ENCODE data around the gene ZMYND8.
"Not testable (repeated sequence)": the region's sequence is repeated elsewhere in the genome, so short reads cannot be mapped to it uniquely, and the experiment has no call there.

ZMYND8 gene

GRCh38 chr20:47247972-47248371, 108.5 kb downstream of the ZMYND8 start:
- DNase-seq (ENCODE audit: extremely low read depth, insufficient read length), result no peak
- H3K36me3 ChIP-seq (ENCODE audit: control insufficient read depth, insufficient read depth, low read length), result peaks cover 46% of the 10 kb centered on the region
- H3K4me3 ChIP-seq (replicated peaks; ENCODE audit: low read depth, low read length), result no peak overlapping the region
- H3K27me3 ChIP-seq (replicated peaks; ENCODE audit: control insufficient read depth, insufficient read depth, low read length), result no peaks in the 10 kb centered on the region
- TF ChIP-seq, protein P1, sequence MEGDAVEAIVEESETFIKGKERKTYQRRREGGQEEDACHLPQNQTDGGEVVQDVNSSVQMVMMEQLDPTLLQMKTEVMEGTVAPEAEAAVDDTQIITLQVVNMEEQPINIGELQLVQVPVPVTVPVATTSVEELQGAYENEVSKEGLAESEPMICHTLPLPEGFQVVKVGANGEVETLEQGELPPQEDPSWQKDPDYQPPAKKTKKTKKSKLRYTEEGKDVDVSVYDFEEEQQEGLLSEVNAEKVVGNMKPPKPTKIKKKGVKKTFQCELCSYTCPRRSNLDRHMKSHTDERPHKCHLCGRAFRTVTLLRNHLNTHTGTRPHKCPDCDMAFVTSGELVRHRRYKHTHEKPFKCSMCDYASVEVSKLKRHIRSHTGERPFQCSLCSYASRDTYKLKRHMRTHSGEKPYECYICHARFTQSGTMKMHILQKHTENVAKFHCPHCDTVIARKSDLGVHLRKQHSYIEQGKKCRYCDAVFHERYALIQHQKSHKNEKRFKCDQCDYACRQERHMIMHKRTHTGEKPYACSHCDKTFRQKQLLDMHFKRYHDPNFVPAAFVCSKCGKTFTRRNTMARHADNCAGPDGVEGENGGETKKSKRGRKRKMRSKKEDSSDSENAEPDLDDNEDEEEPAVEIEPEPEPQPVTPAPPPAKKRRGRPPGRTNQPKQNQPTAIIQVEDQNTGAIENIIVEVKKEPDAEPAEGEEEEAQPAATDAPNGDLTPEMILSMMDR (IDR thresholded peaks at IDR 0.05; ENCODE audit: insufficient read depth, low read length, poor library complexity, severe bottlenecking), result no peak

DNA sequence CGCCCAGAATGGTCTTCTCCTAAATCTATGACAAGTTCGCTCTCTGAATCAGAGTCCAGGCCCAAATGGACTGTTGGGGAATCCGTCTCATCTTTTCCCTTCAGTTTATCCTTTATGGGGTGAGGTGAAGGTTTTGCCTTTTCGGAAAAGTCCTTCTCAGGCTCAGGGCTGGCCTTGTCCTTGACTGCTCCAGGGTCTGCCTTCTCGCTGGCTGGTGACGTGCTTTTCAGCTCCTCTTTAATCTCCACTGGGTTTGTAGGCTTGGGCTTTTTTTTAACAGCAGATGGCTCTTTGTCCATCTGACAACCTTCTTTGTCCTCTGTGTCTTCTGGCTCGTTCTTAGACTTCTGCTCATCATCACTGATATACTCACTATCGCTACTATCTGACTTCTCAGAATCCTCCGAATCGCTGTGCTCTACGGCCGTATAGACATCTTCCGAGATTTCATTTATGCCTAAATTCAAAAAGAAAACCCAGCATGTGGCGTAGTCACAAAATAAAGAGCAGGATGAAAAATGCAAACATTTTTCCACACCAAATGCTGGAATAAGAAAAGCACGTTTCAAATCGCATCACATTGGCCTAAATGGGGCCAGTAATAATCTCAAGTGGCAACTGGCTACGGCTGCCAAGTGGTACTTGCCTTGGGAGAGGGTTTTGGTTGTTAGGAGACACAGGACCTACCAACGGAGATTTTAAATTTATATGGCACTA, 110.3 kb downstream of the ZMYND8 start:
- no peaks in the 10 kb centered on the region for H3K27me3 ChIP-seq (replicated peaks; ENCODE audit: control insufficient read depth, insufficient read depth, low read length)
- H3K4me3 ChIP-seq (replicated peaks; ENCODE audit: low read depth, low read length), result no peak overlapping the region
- TF ChIP-seq, protein P1 (IDR thresholded peaks at IDR 0.05; ENCODE audit: insufficient read depth, low read length, poor library complexity, severe bottlenecking), result no peak
- peaks cover 52% of the 10 kb centered on the region for H3K36me3 ChIP-seq (ENCODE audit: control insufficient read depth, insufficient read depth, low read length)
- DNase-seq (ENCODE audit: extremely low read depth, insufficient read length), result no peak

GRCh38 chr20:47245166-47245565, 111.3 kb downstream of the ZMYND8 start:
- not testable (repeated sequence) for H3K27me3 ChIP-seq (replicated peaks; ENCODE audit: control insufficient read depth, insufficient read depth, low read length); DNase-seq (ENCODE audit: extremely low read depth, insufficient read length); H3K4me3 ChIP-seq (replicated peaks; ENCODE audit: low read depth, low read length)
- H3K36me3 ChIP-seq (ENCODE audit: control insufficient read depth, insufficient read depth, low read length), result peaks cover 42% of the 10 kb centered on the region

GRCh38 chr20:47244451-47244850, 112.0 kb downstream of the ZMYND8 start:
- no peak for DNase-seq (ENCODE audit: extremely low read depth, insufficient read length)
- Histone ChIP-seq H3K4me3 (replicated peaks; ENCODE audit: low read depth, low read length) (no peak overlapping the region), H3K36me3 (ENCODE audit: control insufficient read depth, insufficient read depth, low read length) (peaks cover 40% of the 10 kb centered on the region)

DNA sequence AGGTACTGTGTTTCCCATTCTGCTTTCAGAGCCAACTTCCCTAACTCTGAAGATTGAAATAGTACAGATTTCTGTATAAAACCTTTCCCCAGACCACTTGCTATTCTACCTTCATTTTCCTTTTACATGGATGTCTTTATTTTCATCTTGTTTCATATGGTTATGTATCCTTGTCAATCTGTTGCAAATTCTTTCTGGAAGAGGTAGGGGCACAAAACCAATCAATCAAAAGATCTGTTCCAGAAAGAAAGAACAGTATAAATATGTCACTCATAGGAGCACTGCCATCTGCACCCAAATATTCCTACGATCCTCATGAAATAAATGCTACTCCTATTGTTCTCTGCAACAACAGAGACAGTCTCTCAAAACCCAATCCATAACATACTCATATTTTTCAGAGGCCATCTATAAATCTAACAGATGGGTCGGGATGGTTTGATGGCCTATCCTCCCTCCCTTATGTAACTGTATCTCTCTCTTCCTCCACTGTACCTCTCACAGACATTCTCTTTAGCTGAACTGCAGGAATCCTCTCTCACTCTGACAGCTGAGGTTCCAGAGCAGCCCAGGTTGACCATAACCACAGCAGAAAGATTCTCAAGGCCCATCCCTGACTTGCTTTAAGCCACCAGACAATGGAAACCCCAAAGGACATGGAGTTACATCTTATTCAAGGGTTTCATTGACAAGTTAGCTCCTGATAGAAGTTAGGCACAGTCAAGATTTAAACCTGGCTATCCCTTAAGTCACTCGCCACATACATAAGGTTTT, 112.8 kb downstream of the ZMYND8 start:
- TF ChIP-seq, protein P1 (IDR thresholded peaks at IDR 0.05; ENCODE audit: insufficient read depth, low read length, poor library complexity, severe bottlenecking), result no peak
- peaks cover 43% of the 10 kb centered on the region for H3K36me3 ChIP-seq (ENCODE audit: control insufficient read depth, insufficient read depth, low read length)

More at GRCh38 chr20:47244451-47244850, 112.0 kb downstream of the ZMYND8 start:
- TF ChIP-seq, protein P1 (IDR thresholded peaks at IDR 0.05; ENCODE audit: insufficient read depth, low read length, poor library complexity, severe bottlenecking), result no peak
- H3K27me3 ChIP-seq (replicated peaks; ENCODE audit: control insufficient read depth, insufficient read depth, low read length), result no peaks in the 10 kb centered on the region

GRCh38 chr20:47243003-47243402, 113.5 kb downstream of the ZMYND8 start:
- H3K36me3 ChIP-seq (ENCODE audit: control insufficient read depth, insufficient read depth, low read length), result peaks cover 39% of the 10 kb centered on the region
- no peaks in the 10 kb centered on the region for H3K27me3 ChIP-seq (replicated peaks; ENCODE audit: control insufficient read depth, insufficient read depth, low read length)
- no peak overlapping the region for H3K4me3 ChIP-seq (replicated peaks; ENCODE audit: low read depth, low read length)
- DNase-seq (ENCODE audit: extremely low read depth, insufficient read length), result no peak
- TF ChIP-seq, protein P1 (IDR thresholded peaks at IDR 0.05; ENCODE audit: insufficient read depth, low read length, poor library complexity, severe bottlenecking), result no peak

More for the DNA sequence above, 112.8 kb downstream of the ZMYND8 start:
- no peak overlapping the region for H3K4me3 ChIP-seq (replicated peaks; ENCODE audit: low read depth, low read length)
- H3K27me3 ChIP-seq (replicated peaks; ENCODE audit: control insufficient read depth, insufficient read depth, low read length), result no peaks in the 10 kb centered on the region
- DNase-seq (ENCODE audit: extremely low read depth, insufficient read length), result no peak
